IMR-90 (cell line): ENCODE results near the gene KRTAP19-8. TPM values are rescaled to one million over a fixed set of nuclear protein-coding genes. Genes with fewer than 3 reads are reported as not detected.

Source experiments
- ATAC-seq: fragments of 200-7000 bp; cut with Tn5 transposase; 2 replicates; pipeline ENCODE4 v1.9.1; 2020; ENCODE audit warnings: low read depth, mild to moderate bottlenecking, moderate library complexity
- BruUV-seq: library from RNA; stranded (reverse); fragments of 400-500 nt; replicated peaks from 2 replicates; lab custom pipeline; 2021; lab: Mats Ljungman, UMichigan
- CTCF ChIA-PET: fragments of 300-600 bp; formaldehyde crosslinking; extraction: SDS; loops from one replicate; lab custom pipeline; 2021; ENCODE audit warnings: antibody characterized with exemption; lab: Yijun Ruan, JAX
- POLR2A ChIA-PET: fragments of 300-600 bp; sonication (Branson Sonifier 250); formaldehyde crosslinking; loops from one replicate; lab custom pipeline; 2022; ENCODE audit warnings: antibody characterized with exemption; ENCODE audit not compliant: unreplicated experiment; lab: Charles Lee
- DNase-seq: peaks from one replicate; pipeline ENCODE4 v3.0.0; 2013
- H2AFZ ChIP-seq: replicated peaks from 2 replicates; pipeline ENCODE3; 2013; ENCODE audit warnings: low read length, mild to moderate bottlenecking; ENCODE audit not compliant: poor library complexity
- H2AK5ac ChIP-seq: 2 replicates; pipeline ENCODE4 v1.6.1; 2013; ENCODE audit warnings: low read depth, low read length, inconsistent platforms
- H2AK9ac ChIP-seq: replicated peaks from 2 replicates; pipeline ENCODE3; 2013; ENCODE audit warnings: mild to moderate bottlenecking, low read depth, low read length, moderate library complexity; ENCODE audit not compliant: poor library complexity
- H2BK120ac ChIP-seq: 2 replicates; pipeline ENCODE4 v1.6.1; 2013; ENCODE audit warnings: low read depth, low read length, inconsistent platforms
- H2BK15ac ChIP-seq: 3 replicates; pipeline ENCODE4 v1.6.1; 2013; ENCODE audit warnings: low read depth, low read length, inconsistent platforms
- H2BK20ac ChIP-seq: 2 replicates; pipeline ENCODE4 v1.6.1; 2013; ENCODE audit warnings: low read depth, mild to moderate bottlenecking, inconsistent platforms, low read length, moderate library complexity
- H2BK5ac ChIP-seq: 2 replicates; pipeline ENCODE4 v1.6.1; 2013; ENCODE audit warnings: mild to moderate bottlenecking, low read depth, low read length, inconsistent platforms; ENCODE audit not compliant: poor library complexity, severe bottlenecking
- H3K14ac ChIP-seq: replicated peaks from 2 replicates; pipeline ENCODE4 v1.6.1; 2013; ENCODE audit warnings: low read depth, low read length, inconsistent platforms
- H3K18ac ChIP-seq: 2 replicates; pipeline ENCODE4 v1.6.1; 2013; ENCODE audit warnings: low read depth, low read length, control low read depth
- H3K23ac ChIP-seq: 2 replicates; pipeline ENCODE4 v1.6.1; 2013; ENCODE audit warnings: low read depth, low read length, inconsistent platforms
- H3K27ac ChIP-seq: 2 replicates; pipeline ENCODE4 v1.5.1; 2013; ENCODE audit warnings: mild to moderate bottlenecking, control low read depth, low read length; ENCODE audit not compliant: insufficient read depth
- H3K27me3 ChIP-seq: 2 replicates; pipeline ENCODE4 v1.6.1; 2013; ENCODE audit warnings: low read length; ENCODE audit not compliant: control insufficient read depth, insufficient read depth
- H3K36me3 ChIP-seq: 2 replicates; pipeline ENCODE4 v1.6.1; 2013; ENCODE audit warnings: low read length, mixed read lengths; ENCODE audit not compliant: control insufficient read depth, insufficient read depth
- H3K4ac ChIP-seq: 2 replicates; pipeline ENCODE4 v1.6.1; 2013; ENCODE audit warnings: low read depth, low read length, inconsistent platforms
- H3K4me1 ChIP-seq: 2 replicates; pipeline ENCODE4 v1.6.1; 2013; ENCODE audit warnings: low read length, mixed read lengths; ENCODE audit not compliant: control insufficient read depth, insufficient read depth
- H3K4me2 ChIP-seq: 2 replicates; pipeline ENCODE4 v1.6.1; 2013; ENCODE audit warnings: low read depth, mild to moderate bottlenecking, control low read depth, low read length, moderate library complexity
- H3K4me3 ChIP-seq: 2 replicates; pipeline ENCODE4 v1.5.1; 2013; ENCODE audit warnings: low read depth, mild to moderate bottlenecking, control low read depth, low read length, moderate library complexity; ENCODE audit not compliant: insufficient read depth
- H3K56ac ChIP-seq: 2 replicates; pipeline ENCODE4 v1.6.1; 2013; ENCODE audit warnings: low read length, inconsistent platforms; ENCODE audit not compliant: insufficient read depth; ENCODE audit errors: extremely low read depth
- H3K79me1 ChIP-seq, 2 experiments: 2 replicates each; pipeline ENCODE4 v1.6.1; 2013; ENCODE audit warnings: low read length in 2 of 2, inconsistent platforms in 1 of 2, low read depth in 1 of 2
- H3K9ac ChIP-seq: 2 replicates; pipeline ENCODE4 v1.6.1; 2013; ENCODE audit warnings: low read depth, low read length, control low read depth
- H3K9me1 ChIP-seq: 2 replicates; pipeline ENCODE4 v1.6.1; 2013; ENCODE audit warnings: low read length, inconsistent platforms; ENCODE audit not compliant: insufficient read depth
- H3K9me3 ChIP-seq: 2 replicates; pipeline ENCODE4 v1.6.1; 2013; ENCODE audit warnings: low read length; ENCODE audit not compliant: control insufficient read depth, insufficient read depth
- H4K20me1 ChIP-seq: 2 replicates; pipeline ENCODE4 v1.6.1; 2013; ENCODE audit warnings: low read length, inconsistent platforms; ENCODE audit not compliant: insufficient read depth
- H4K5ac ChIP-seq: 2 replicates; pipeline ENCODE4 v1.6.1; 2013; ENCODE audit warnings: mild to moderate bottlenecking, low read depth, low read length, control low read depth
- H4K8ac ChIP-seq, 2 experiments: 2 replicates each; pipeline ENCODE4 v1.6.1; 2013; ENCODE audit warnings: low read depth in 2 of 2, low read length in 2 of 2, control low read depth in 1 of 2, inconsistent platforms in 1 of 2
- H4K91ac ChIP-seq: 2 replicates; pipeline ENCODE4 v1.6.1; 2013; ENCODE audit warnings: low read depth, low read length, inconsistent platforms; ENCODE audit not compliant: insufficient read depth
- BHLHE40 ChIP-seq: fragments of 150-350 bp; IDR thresholded peaks from 2 replicates; pipeline ENCODE4 v1.6.1; 2016; ENCODE audit warnings: mild to moderate bottlenecking, low read depth, low read length
- CEBPB ChIP-seq: IDR thresholded peaks from 2 replicates; pipeline ENCODE4 v1.6.1; 2012; ENCODE audit warnings: low read depth, low read length, improper control_type of control experiment
- CHD1 ChIP-seq: IDR thresholded peaks from 2 replicates; pipeline ENCODE4 v1.6.1; 2012; ENCODE audit warnings: low read depth, low read length, improper control_type of control experiment
- FOS ChIP-seq: fragments of 150-350 bp; IDR thresholded peaks from 2 replicates; pipeline ENCODE4 v1.6.1; 2016; ENCODE audit warnings: low read depth, low read length
- MAFK ChIP-seq: IDR thresholded peaks from 2 replicates; pipeline ENCODE4 v1.6.1; 2012; ENCODE audit warnings: low read depth, low read length, improper control_type of control experiment
- MAZ ChIP-seq: IDR thresholded peaks from 2 replicates; pipeline ENCODE4 v1.6.1; 2012; ENCODE audit warnings: low read depth, mild to moderate bottlenecking, low read length, improper control_type of control experiment, moderate library complexity, borderline replicate concordance
- MXI1 ChIP-seq: IDR thresholded peaks from 2 replicates; pipeline ENCODE4 v1.6.1; 2012; ENCODE audit warnings: low read depth, mild to moderate bottlenecking, low read length, moderate library complexity, borderline replicate concordance
- NFE2L2 ChIP-seq: fragments of 150-350 bp; IDR thresholded peaks from 2 replicates; pipeline ENCODE4 v1.6.1; 2016; ENCODE audit warnings: low read depth, mild to moderate bottlenecking, low read length
- POLR2A ChIP-seq: IDR thresholded peaks from 2 replicates; pipeline ENCODE4 v1.6.1; 2012; ENCODE audit warnings: mild to moderate bottlenecking, low read depth, low read length
- RAD21 ChIP-seq: IDR thresholded peaks from 2 replicates; pipeline ENCODE4 v1.6.1; 2012; ENCODE audit warnings: low read length, improper control_type of control experiment
- RCOR1 ChIP-seq: IDR thresholded peaks from 2 replicates; pipeline ENCODE4 v1.6.1; 2012; ENCODE audit warnings: mild to moderate bottlenecking, low read length, improper control_type of control experiment; ENCODE audit not compliant: insufficient replicate concordance
- RFX5 ChIP-seq: IDR thresholded peaks from 2 replicates; pipeline ENCODE4 v1.8.0; 2012; ENCODE audit warnings: low read depth, mild to moderate bottlenecking, low read length, moderate library complexity
- SMC3 ChIP-seq: fragments of 150-350 bp; IDR thresholded peaks from 2 replicates; pipeline ENCODE4 v1.6.1; 2016; ENCODE audit warnings: low read depth, mild to moderate bottlenecking, antibody characterized with exemption, low read length, moderate library complexity
- WGBS, 2 experiments: methylation state at CpG; one replicate each; pipeline versions ENCODE4 v1.1.5 to v1.1.7; 2013; ENCODE audit warnings: missing lambda C conversion rate in 2 of 2; ENCODE audit not compliant: insufficient read length in 1 of 2; ENCODE audit errors: extremely low coverage in 2 of 2; 5-methylcytosine and 5-hydroxymethylcytosine counted together
- dilution Hi-C: fragments of 300-500 bp; cut with HindIII; formaldehyde crosslinking; loops from one replicate; pipeline ENCODE4 v1.14.3; 2018; ENCODE audit warnings: low sequenced_read_pairs; ENCODE audit not compliant: unreplicated experiment
- in situ Hi-C: fragments of 300-500 bp; cut with MboI; formaldehyde crosslinking; loops from 3 replicates; pipeline ENCODE4 v1.14.3; 2019; ENCODE audit warnings: low sequenced_read_pairs, inconsistent platforms, mixed read lengths
- intact Hi-C: fragments of 100-400 bp; cut with micrococcal nuclease; formaldehyde crosslinking; loops from 2 replicates; pipeline ENCODE4 v1.10.0; 2022
- polyA plus RNA-seq, 3 experiments: library from polyadenylated mRNA; depleted of rRNA; stranded (reverse); fragments of >200 nt; gene quantifications; 2 replicates each; pipeline ENCODE4 v1.2.3, GENCODE V29; 2012; ENCODE audit warnings: low replicate concordance in 1 of 3
- total RNA-seq: library from RNA; depleted of rRNA; stranded (reverse); fragments of >200 nt; gene quantifications from 2 replicates; pipeline ENCODE4 v1.2.3, GENCODE V29; 2012
- TF ChIP-seq, protein P1 (sequence below): fragments of 150-350 bp; IDR thresholded peaks from 2 replicates; pipeline ENCODE4 v1.6.1; 2016; ENCODE audit warnings: low read depth, mild to moderate bottlenecking, low read length, moderate library complexity, borderline replicate concordance
- TF ChIP-seq, protein P2 (sequence below): fragments of 150-350 bp; IDR thresholded peaks from 2 replicates; pipeline ENCODE4 v1.6.1; 2017; ENCODE audit warnings: mild to moderate bottlenecking, antibody characterized with exemption, low read length, low read depth
- TF ChIP-seq, protein P3 (sequence below): conservative IDR thresholded peaks from 2 replicates; pipeline ENCODE4 v1.5.1; 2012; ENCODE audit warnings: mild to moderate bottlenecking, low read depth, low read length, improper control_type of control experiment

Gene KRTAP19-8
- total and polyA plus RNA-seq, 2 of the 4 experiments (the other 2 are of a cell fraction): not detected

DNA sequence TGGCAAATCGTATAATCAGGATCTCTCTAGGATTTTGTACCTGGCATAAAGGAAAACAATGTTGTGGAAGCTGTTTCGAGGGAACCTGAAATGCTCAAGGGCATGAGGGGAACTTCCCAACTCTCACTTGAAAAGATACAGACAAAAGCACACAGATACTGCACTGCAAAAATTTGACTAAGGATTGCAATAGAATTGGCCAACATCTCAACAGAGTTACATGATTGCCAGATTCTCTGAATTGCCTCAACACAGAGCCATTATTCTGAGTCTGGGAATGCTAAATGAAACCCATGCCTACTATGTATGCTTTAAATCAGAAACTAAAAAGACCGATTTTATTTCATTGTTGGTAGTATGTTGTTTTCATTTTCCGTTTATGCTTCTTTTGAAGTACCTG is 16.0 kb downstream of the KRTAP19-8 start:
- Histone ChIP-seq H3K4me1 (no peaks in the 10 kb centered on the region), H2BK5ac (no peak overlapping the region), H3K18ac (no peak overlapping the region), H3K4me2 (no peak overlapping the region), H3K56ac (no peak overlapping the region), H4K20me1 (no peaks in the 10 kb centered on the region), H2AFZ (no peak overlapping the region), H2BK20ac (no peak overlapping the region), H3K4ac (no peak overlapping the region), H3K14ac (no peak overlapping the region), H2AK9ac (no peak overlapping the region), H3K9me1 (no peaks in the 10 kb centered on the region), H2AK5ac (no peak overlapping the region), H3K23ac (no peak overlapping the region), H3K9me3 (peaks cover 19% of the 10 kb centered on the region), H3K27ac (no peak overlapping the region), H2BK15ac (no peak overlapping the region), H3K27me3 (no peaks in the 10 kb centered on the region), H3K9ac (no peak overlapping the region), H3K79me1 (no peaks in the 10 kb centered on the region), H4K8ac (no peak overlapping the region), H4K91ac (no peak overlapping the region), H3K4me3 (no peak overlapping the region), H4K5ac (no peak overlapping the region), H3K36me3 (no peaks in the 10 kb centered on the region), H2BK120ac (no peak overlapping the region)
- no CpG with 5 or more reads among the region's 4 CpGs for WGBS, 2 experiments
- no TSS peak for BruUV-seq
- DNase-seq: no peak
- ChIA-PET POLR2A (no interaction called here), CTCF (no interaction called here)
- intact Hi-C loops (no loop called here), in situ Hi-C loops (no loop called here), dilution Hi-C loops (no loop called here)
- no peak for ATAC-seq
- no peak for TF ChIP-seq FOS
- TF ChIP-seq, protein P1, sequence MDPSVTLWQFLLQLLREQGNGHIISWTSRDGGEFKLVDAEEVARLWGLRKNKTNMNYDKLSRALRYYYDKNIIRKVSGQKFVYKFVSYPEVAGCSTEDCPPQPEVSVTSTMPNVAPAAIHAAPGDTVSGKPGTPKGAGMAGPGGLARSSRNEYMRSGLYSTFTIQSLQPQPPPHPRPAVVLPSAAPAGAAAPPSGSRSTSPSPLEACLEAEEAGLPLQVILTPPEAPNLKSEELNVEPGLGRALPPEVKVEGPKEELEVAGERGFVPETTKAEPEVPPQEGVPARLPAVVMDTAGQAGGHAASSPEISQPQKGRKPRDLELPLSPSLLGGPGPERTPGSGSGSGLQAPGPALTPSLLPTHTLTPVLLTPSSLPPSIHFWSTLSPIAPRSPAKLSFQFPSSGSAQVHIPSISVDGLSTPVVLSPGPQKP: no peak
- no peak for TF ChIP-seq POLR2A
- TF ChIP-seq MAFK: no peak
- TF ChIP-seq, protein P2, sequence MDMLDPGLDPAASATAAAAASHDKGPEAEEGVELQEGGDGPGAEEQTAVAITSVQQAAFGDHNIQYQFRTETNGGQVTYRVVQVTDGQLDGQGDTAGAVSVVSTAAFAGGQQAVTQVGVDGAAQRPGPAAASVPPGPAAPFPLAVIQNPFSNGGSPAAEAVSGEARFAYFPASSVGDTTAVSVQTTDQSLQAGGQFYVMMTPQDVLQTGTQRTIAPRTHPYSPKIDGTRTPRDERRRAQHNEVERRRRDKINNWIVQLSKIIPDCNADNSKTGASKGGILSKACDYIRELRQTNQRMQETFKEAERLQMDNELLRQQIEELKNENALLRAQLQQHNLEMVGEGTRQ: no peak
- no peak for TF ChIP-seq CHD1
- no peak for TF ChIP-seq CEBPB
- TF ChIP-seq MXI1: no peak
- no peak for TF ChIP-seq RFX5
- TF ChIP-seq BHLHE40: no peak
- TF ChIP-seq MAZ: no peak
- no peak for TF ChIP-seq NFE2L2
- no peak for TF ChIP-seq SMC3
- no peak for TF ChIP-seq RAD21
- TF ChIP-seq, protein P3, sequence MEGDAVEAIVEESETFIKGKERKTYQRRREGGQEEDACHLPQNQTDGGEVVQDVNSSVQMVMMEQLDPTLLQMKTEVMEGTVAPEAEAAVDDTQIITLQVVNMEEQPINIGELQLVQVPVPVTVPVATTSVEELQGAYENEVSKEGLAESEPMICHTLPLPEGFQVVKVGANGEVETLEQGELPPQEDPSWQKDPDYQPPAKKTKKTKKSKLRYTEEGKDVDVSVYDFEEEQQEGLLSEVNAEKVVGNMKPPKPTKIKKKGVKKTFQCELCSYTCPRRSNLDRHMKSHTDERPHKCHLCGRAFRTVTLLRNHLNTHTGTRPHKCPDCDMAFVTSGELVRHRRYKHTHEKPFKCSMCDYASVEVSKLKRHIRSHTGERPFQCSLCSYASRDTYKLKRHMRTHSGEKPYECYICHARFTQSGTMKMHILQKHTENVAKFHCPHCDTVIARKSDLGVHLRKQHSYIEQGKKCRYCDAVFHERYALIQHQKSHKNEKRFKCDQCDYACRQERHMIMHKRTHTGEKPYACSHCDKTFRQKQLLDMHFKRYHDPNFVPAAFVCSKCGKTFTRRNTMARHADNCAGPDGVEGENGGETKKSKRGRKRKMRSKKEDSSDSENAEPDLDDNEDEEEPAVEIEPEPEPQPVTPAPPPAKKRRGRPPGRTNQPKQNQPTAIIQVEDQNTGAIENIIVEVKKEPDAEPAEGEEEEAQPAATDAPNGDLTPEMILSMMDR: no peak
- TF ChIP-seq RCOR1: no peak
